Endodermal cell (in vitro differentiated cells): ENCODE data around the gene ANXA4. TPM values are rescaled to one million over a fixed set of nuclear protein-coding genes. Genes with fewer than 3 reads are reported as not detected.

Experiments
- DNase-seq: peaks from one replicate; pipeline ENCODE4 v3.0.0-alpha.2; 2017
- H3K27ac ChIP-seq: 2 replicates; pipeline ENCODE4 v1.5.1; 2013; ENCODE audit warnings: mild to moderate bottlenecking, low read depth, low read length, moderate library complexity
- H3K27me3 ChIP-seq: 2 replicates; pipeline ENCODE4 v1.6.1; 2013; ENCODE audit warnings: mild to moderate bottlenecking, low read length, moderate library complexity; ENCODE audit not compliant: insufficient read depth, control insufficient read depth, poor library complexity, severe bottlenecking
- H3K36me3 ChIP-seq: 2 replicates; pipeline ENCODE4 v1.7.0; 2013; ENCODE audit warnings: mild to moderate bottlenecking, low read length, moderate library complexity; ENCODE audit not compliant: control insufficient read depth, insufficient read depth
- H3K4me1 ChIP-seq: one replicate; pipeline ENCODE4 v1.7.0; 2013; ENCODE audit warnings: low read length; ENCODE audit not compliant: control insufficient read depth, insufficient read depth
- H3K4me3 ChIP-seq: 2 replicates; pipeline ENCODE4 v1.5.1; 2013; ENCODE audit warnings: mild to moderate bottlenecking, low read length, moderate library complexity
- H3K9ac ChIP-seq: 2 replicates; pipeline ENCODE4 v1.6.1; 2013; ENCODE audit warnings: mild to moderate bottlenecking, low read length, moderate library complexity; ENCODE audit not compliant: poor library complexity, severe bottlenecking; ENCODE audit errors: extremely low read depth
- H3K9me3 ChIP-seq: 2 replicates; pipeline ENCODE4 v1.6.1; 2013; ENCODE audit warnings: mild to moderate bottlenecking, low read length, moderate library complexity; ENCODE audit not compliant: control insufficient read depth
- H3K27ac Mint-ChIP-seq: 2 replicates; pipeline ENCODE4 v1.8.0; 2020; ENCODE audit warnings: mixed read lengths
- H3K27me3 Mint-ChIP-seq: 2 replicates; pipeline ENCODE4 v1.8.0; 2021; ENCODE audit warnings: mild to moderate bottlenecking, mixed read lengths; ENCODE audit not compliant: insufficient read depth
- H3K36me3 Mint-ChIP-seq: 2 replicates; pipeline ENCODE4 v1.8.0; 2020; ENCODE audit warnings: low read depth, mixed read lengths
- H3K4me1 Mint-ChIP-seq: 2 replicates; pipeline ENCODE4 v1.8.0; 2020; ENCODE audit warnings: mixed read lengths
- H3K4me3 Mint-ChIP-seq: 2 replicates; pipeline ENCODE4 v1.8.0; 2020; ENCODE audit warnings: mild to moderate bottlenecking, moderate library complexity, mixed read lengths
- H3K9me3 Mint-ChIP-seq: 2 replicates; pipeline ENCODE4 v1.8.0; 2020; ENCODE audit warnings: mild to moderate bottlenecking, mixed read lengths
- CTCF ChIP-seq: fragments of 200-600 bp; sonication (generic); conservative IDR thresholded peaks from 2 replicates; pipeline ENCODE4 v1.5.0; 2021; ENCODE audit warnings: antibody characterized with exemption, mild to moderate bottlenecking
- WGBS, 2 experiments: methylation state at CpG; one replicate each; pipeline versions ENCODE4 v1.1.5 to v1.1.7; 2013; ENCODE audit warnings: missing lambda C conversion rate in 2 of 2, mixed read lengths in 1 of 2; ENCODE audit not compliant: insufficient coverage in 1 of 2, insufficient read length in 1 of 2; 5-methylcytosine and 5-hydroxymethylcytosine counted together
- total RNA-seq, 2 donors: library from RNA; stranded (reverse); fragmentation: NEBNext Ultra II Directional in 1 of 2; extraction: Animal tissue kit (Norgen Biotek cat#: 25700) in 1 of 2; gene quantifications; 2 replicates in 1 of 2; 3 replicates in 1 of 2; pipeline ENCODE4 v1.2.1, GENCODE V29; 2021

The ANXA4 gene
- total RNA-seq, 2 donors from 2014 or later, result 18.0 to 21.4 TPM

- no peak overlapping the region for H3K4me3 Mint-ChIP-seq
- no peaks in the 10 kb centered on the region for H3K27me3 ChIP-seq
- H3K36me3 ChIP-seq, result no peaks in the 10 kb centered on the region
- H3K4me1 Mint-ChIP-seq, result peaks cover 26% of the 10 kb centered on the region
- 100% methylated on average over 1 of the region's 1 CpG; no CpG with 5 or more reads in 1 of the 2 experiments for WGBS, 2 experiments
- H3K27me3 Mint-ChIP-seq, result no peaks in the 10 kb centered on the region
- TF ChIP-seq CTCF, result no peak
- no peaks in the 10 kb centered on the region for H3K9me3 ChIP-seq
- no peak overlapping the region for H3K4me3 ChIP-seq
- H3K27ac ChIP-seq, result no peak overlapping the region
- H3K27ac Mint-ChIP-seq, result peak overlapping the region; percentile 32
- peaks cover 10% of the 10 kb centered on the region for H3K4me1 ChIP-seq
- no peak overlapping the region for H3K9ac ChIP-seq
- H3K36me3 Mint-ChIP-seq, result no peaks in the 10 kb centered on the region
- no peaks in the 10 kb centered on the region for H3K9me3 Mint-ChIP-seq
- no peak for DNase-seq
These were observed 27.3 kb downstream of the ANXA4 start for GRCh38 chr2:69769272-69769671.

GRCh38 chr2:69770193-69770702 lies 28.3 kb downstream of the ANXA4 start:
- Histone ChIP-seq H3K9ac (no peak overlapping the region), H3K27me3 (no peaks in the 10 kb centered on the region), H3K36me3 (no peaks in the 10 kb centered on the region), H3K9me3 (no peaks in the 10 kb centered on the region), H3K4me1 (peaks cover 10% of the 10 kb centered on the region), H3K27ac (no peak overlapping the region), H3K4me3 (no peak overlapping the region)
- peaks cover 24% of the 10 kb centered on the region for H3K4me1 Mint-ChIP-seq
- WGBS, 2 experiments, result 93 to 100% methylated on average over 1 to 5 of the region's 5 CpGs
- no peak overlapping the region for H3K4me3 Mint-ChIP-seq
- no peak for TF ChIP-seq CTCF
- no peaks in the 10 kb centered on the region for H3K27me3 Mint-ChIP-seq
- peaks cover under 1% of the 10 kb centered on the region for H3K9me3 Mint-ChIP-seq
- no peaks in the 10 kb centered on the region for H3K36me3 Mint-ChIP-seq
- no peak for DNase-seq
- peak overlapping the region; percentile 42 for H3K27ac Mint-ChIP-seq

GRCh38 chr2:69770747-69771146 lies 28.8 kb downstream of the ANXA4 start:
- Histone ChIP-seq H3K4me1 (peaks cover 10% of the 10 kb centered on the region), H3K4me3 (no peak overlapping the region), H3K9me3 (no peaks in the 10 kb centered on the region), H3K36me3 (no peaks in the 10 kb centered on the region), H3K9ac (no peak overlapping the region), H3K27me3 (no peaks in the 10 kb centered on the region), H3K27ac (no peak overlapping the region)
- H3K9me3 Mint-ChIP-seq, result peaks cover 5% of the 10 kb centered on the region
- 95 to 100% methylated on average over 7 to 10 of the region's 10 CpGs for WGBS, 2 experiments
- no peak overlapping the region for H3K27ac Mint-ChIP-seq
- no peak overlapping the region for H3K4me3 Mint-ChIP-seq
- H3K27me3 Mint-ChIP-seq, result no peaks in the 10 kb centered on the region
- peaks cover 24% of the 10 kb centered on the region for H3K4me1 Mint-ChIP-seq
- no peaks in the 10 kb centered on the region for H3K36me3 Mint-ChIP-seq
- DNase-seq, result no peak
- no peak for TF ChIP-seq CTCF
